GM21390 (cell line): ENCODE data around the gene CES5A.
"Not testable (repeated sequence)": the region's sequence is repeated elsewhere in the genome, so short reads cannot be mapped to it uniquely, and the experiment has no call there.

Experiments
- ATAC-seq: cut with Tn5 transposase; IDR thresholded peaks from one replicate; pipeline ENCODE4 v1.9.1; 2021; ENCODE audit not compliant: unreplicated experiment

CES5A gene

GRCh38 chr16:55830658-55831294 is 44.4 kb downstream of the CES5A start:
- no peak for ATAC-seq

GRCh38 chr16:55829232-55829631 is 45.9 kb downstream of the CES5A start:
- ATAC-seq, result not testable (repeated sequence)

- no peak for ATAC-seq
These were observed 46.5 kb downstream of the CES5A start for GRCh38 chr16:55828680-55829079.

- ATAC-seq, result no peak
These were observed 50.0 kb downstream of the CES5A start for GRCh38 chr16:55825115-55825728.

- no peak for ATAC-seq
These were observed 50.6 kb downstream of the CES5A start for GRCh38 chr16:55824473-55825000.

GRCh38 chr16:55822280-55822810 is 52.8 kb downstream of the CES5A start:
- no peak for ATAC-seq

GRCh38 chr16:55821210-55821609 is 54.0 kb downstream of the CES5A start:
- no peak for ATAC-seq

GRCh38 chr16:55820615-55821014 is 54.6 kb downstream of the CES5A start:
- ATAC-seq, result no peak

GRCh38 chr16:55817236-55817912 is 57.8 kb downstream of the CES5A start:
- no peak for ATAC-seq

- not testable (repeated sequence) for ATAC-seq
These were observed 59.0 kb downstream of the CES5A start for GRCh38 chr16:55816222-55816621.

- ATAC-seq, result no peak
These were observed 59.9 kb downstream of the CES5A start for GRCh38 chr16:55815320-55815719.

GRCh38 chr16:55814174-55814573 is 61.0 kb downstream of the CES5A start:
- not testable (repeated sequence) for ATAC-seq

- not testable (repeated sequence) for ATAC-seq
These were observed 61.4 kb downstream of the CES5A start for GRCh38 chr16:55813730-55814129.

- no peak for ATAC-seq
These were observed 62.2 kb downstream of the CES5A start for GRCh38 chr16:55812951-55813350.

GRCh38 chr16:55811811-55812210 is 63.4 kb downstream of the CES5A start:
- no peak for ATAC-seq

GRCh38 chr16:55810451-55810961 is 64.7 kb downstream of the CES5A start:
- ATAC-seq, result no peak

GRCh38 chr16:55809851-55810250 is 65.3 kb downstream of the CES5A start:
- no peak for ATAC-seq

GRCh38 chr16:55809386-55809785 is 65.8 kb downstream of the CES5A start:
- ATAC-seq, result no peak

- not testable (repeated sequence) for ATAC-seq
These were observed 66.9 kb downstream of the CES5A start for GRCh38 chr16:55808286-55808685.

- ATAC-seq, result not testable (repeated sequence)
These were observed 70.1 kb downstream of the CES5A start for GRCh38 chr16:55805104-55805503.

GRCh38 chr16:55803681-55804080 is 71.5 kb downstream of the CES5A start:
- ATAC-seq, result not testable (repeated sequence)
